Stimulated activated CD4-positive, alpha-beta T cell treated with anti-CD3 and anti-CD28 coated beads, Interleukin-1b, Interleukin-23, amount 100 ng/mL, for 4 hours (primary cell): ENCODE measurements around the gene RARRES2.

Experiments used
- DNase-seq, 2 donors: peaks; one replicate each; pipeline ENCODE4 v3.0.0-alpha.2; 2020; ENCODE audit warnings: low read depth in 2 of 2

Gene RARRES2

DNA sequence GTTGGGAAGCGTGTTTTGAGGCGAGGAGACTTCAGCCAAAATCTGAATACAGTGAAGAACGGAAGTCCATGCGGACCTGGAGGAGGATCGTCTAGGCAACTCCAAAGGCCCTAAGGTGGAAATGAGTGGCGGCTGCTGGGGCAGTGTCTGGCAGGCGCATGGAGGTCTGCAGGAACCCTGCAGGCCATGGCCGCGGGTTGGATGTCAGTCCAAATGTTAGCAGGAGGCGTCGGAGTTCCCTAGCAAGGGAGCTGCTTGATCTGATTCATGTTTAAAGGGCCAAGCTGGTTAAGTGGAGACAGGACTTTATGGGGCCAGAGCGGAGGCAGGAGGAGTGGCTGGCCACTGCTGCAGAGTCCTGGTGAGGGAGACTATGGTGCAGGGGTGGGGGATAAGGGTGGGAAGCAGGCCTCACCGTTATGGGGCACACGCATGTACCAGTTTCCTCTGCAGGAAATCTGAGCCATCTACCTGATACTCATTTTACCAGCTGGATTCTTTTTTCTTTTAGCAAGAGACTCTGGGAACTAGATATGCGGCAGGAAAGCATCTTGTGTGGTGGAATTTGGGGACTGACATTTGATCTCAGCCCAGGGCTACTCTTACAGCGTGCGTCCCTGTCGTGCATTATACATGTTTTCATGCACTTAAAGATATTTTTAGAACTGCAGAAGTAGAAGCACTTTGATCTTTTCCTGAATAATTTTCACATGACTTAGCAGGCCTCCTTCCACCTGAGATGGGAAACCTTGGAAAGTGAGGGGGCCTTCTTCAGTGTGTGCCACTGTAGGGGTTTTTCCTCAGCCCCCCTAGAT, 20.6 kb upstream of the RARRES2 start:
- DNase-seq, result no peak

DNA sequence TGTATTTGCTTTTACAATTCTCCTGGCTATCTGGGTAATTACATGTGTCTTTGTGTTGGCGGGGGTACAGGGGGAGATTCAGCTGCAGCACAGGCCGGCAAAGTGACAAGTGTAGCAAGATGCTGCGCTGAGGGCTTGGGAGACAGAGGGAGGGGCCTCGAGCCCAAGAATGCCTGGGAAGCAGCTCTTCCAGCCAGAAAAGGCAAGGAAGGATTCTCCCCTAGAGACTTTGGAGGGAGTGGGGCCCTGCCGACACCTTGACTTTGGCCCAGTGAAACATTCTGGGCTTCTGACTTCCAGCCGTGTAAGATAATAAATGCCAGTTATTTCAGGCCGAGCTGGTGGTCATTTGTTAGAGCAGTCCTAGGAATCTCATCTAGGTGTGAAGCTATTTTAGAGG, 20.0 kb upstream of the RARRES2 start:
- no peak for DNase-seq

DNA sequence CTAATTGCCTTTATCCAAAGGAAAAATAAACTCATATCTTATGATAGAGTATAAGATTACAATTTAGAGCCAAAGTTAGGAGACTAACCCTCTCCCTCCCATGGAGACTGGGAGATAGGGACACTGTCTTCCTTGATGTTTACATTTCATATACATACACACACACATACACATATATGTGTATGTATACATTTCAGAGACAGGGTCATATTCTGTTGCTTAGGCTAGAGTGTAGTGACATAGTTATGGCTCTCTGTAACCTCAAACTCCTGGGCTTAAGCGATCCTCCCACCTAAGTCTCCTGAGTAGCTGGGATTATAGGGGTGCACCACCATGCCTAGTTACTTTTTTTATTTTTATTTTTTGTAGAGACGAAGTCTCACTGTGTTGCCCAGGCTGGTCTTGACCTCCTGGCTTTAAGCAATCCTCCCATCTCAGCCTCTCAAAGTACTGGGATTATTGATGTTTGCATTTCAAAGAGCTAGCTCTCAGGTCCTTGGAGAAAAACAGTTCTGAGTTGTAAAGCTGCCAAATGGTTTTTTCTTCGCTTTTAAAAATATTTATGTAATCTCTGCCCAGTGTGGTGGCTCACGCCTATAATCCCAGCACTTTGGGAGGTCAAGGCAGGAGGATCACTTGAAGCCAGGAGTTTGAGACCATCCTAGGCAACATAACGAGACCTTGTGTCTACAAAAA, 19.1 kb upstream of the RARRES2 start:
- DNase-seq, result no peak

DNA sequence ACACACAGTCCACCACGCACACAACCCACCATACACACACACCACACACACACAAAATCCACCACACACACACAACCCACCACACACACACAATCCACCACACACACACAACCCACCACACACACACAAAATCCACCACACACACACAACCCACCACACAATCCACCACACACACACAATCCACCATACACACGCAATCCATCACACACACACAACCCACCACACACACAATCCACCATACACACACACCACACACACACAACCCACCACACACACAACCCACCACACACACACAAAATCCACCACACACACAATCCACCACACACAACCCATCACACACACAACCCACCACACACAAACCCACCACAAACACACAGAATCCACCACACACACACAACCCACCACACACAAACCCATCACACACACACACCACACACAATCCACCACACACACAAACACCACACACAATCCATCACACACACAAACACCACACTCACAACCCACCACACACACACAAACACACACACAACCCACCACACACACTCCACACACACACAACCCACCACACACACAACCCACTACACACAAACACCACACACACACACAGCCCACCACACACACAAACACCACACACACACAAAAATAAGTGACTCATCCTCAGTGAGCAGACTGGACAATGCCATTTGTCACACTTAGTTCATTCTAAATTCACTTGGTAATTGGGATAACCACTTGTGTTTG, 18.4 kb upstream of the RARRES2 start:
- DNase-seq, result no peak

DNA sequence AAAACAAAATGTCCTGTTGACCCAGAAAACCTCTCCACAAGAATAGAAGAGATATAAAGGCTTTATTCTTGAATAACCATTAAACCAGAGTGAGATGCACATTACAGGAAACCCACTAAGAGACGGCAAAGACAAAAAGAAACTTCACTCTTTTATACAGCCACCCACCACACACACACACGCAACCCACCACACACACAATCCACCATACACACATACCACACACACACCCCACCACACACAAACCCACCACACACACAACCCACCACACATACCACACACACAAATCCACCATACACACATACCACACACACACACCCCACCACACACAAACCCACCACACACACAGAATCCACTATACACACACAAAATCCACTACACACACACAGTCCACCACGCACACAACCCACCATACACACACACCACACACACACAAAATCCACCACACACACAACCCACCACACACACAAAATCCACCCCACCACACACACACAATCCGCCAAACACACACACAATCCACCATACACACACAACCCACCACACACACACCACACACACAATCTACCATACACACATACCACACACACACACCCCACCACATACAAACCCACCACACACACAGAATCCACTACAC, 17.7 kb upstream of the RARRES2 start:
- no peak for DNase-seq

DNA sequence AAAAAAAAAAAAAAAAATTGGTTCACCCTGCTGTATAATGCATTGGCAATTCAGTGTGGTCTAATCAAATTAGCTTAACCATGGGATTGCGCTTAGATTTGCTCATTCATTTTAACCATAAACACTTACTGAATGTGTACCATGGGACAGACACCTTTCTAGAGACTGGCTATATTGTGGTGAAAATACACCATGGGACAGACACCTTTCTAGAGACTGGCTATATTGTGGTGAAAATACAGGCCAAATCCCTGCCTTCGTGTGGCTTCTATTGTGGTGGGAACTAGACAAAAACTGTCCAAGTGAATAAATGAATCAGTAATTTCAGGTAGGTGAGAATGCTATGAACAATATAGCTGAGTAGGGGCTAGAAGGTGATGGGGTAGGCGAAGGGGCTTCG, 17.0 kb upstream of the RARRES2 start:
- DNase-seq, result no peak

DNA sequence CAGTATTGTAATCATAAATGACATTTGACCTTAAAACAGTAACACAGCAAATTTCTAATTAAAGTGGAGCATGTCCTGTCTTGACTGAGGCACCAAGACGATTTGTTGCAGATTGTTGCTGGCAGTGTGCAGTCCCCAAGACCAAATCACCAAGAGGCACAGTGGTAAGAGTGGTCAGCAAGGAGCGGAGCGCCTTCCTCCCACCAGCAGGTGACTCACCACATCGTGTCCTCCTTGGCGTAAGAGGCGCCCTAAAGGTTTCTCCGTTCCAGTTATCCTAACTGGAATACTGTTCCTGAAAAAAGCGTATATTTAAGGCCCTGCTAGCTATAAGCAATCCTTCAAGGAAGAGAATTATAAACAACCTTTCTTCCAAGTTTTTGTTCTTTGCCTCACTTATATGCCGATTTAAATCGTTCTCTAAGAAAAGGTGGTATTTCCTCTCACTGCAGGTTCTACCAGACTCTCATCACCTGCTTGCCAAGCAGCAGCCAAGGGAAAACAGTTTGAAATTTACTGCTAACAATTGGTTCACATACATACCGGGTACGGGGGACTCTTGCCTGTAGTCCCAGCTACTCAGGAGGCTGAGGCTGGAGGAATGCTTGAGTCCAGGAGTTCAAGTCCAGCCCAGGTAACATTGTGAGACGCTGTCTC, 16.5 kb upstream of the RARRES2 start:
- no peak for DNase-seq

DNA sequence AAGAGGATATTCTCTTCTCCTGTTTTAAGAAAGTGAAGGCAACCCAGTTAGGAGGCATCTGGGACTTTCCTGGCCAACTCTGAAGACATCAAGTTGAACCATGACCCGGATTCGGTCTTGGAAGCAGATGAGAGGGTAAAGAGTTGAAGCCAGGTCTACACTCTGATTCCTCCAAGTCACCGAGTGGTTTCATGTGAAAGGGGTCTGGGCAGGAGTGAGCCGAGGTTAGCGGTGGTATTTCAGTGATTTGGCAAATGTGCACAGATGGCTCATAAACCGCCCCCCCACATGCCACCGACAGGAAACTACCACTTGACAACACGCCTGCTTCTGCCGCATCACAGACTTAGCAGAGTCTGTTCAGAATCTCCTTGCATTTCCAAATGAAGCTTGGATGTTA, 15.8 kb upstream of the RARRES2 start:
- DNase-seq, result peak; percentile 44 to 51

DNA sequence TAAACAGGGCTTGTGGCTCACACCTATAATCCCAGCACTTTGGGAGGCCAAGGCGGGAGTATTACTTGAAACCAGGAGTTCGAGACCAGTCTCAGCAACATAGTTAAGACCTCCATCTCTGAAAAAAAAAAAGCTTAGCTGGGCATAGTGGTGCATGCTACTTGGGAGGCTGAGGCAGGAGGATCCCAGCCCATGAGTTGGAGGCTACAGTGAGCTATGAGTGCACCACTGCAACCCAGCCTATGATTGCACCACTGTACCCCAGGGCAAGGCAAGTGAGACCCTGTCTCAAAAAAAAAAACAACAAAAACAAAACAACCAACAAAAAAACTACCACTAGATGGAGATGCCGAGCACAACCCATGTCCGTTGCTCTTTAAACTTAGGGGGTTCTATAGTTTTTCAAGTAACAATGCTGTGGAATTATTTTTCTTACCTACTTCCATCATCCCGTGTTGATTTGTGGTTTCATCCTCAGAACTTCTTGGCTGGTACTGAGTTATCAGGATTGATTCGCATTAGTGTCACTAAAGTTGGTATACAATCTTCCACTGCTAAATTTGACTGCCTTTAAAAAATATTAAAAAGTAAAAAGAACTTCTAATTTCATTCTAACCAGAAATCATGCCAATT, 15.0 kb upstream of the RARRES2 start:
- DNase-seq, result no peak

DNA sequence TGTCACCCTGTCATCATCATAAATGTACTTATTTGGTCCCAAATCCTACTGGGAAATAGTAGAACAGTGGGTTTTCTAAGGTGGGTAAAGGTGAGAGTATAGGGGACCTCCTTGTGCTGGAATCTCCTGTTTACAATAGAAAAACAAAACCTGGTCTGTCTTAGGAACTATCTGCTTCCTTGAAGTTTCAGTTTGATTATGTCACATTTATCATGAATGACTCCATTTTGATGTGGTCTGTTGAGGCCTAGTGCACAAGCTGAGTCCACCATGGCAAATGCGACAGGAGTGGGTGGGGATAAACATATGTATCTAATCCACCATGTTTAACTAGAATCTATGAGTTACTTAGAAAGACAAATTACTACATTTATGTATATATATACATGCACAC, 14.2 kb upstream of the RARRES2 start:
- DNase-seq, result no peak

DNA sequence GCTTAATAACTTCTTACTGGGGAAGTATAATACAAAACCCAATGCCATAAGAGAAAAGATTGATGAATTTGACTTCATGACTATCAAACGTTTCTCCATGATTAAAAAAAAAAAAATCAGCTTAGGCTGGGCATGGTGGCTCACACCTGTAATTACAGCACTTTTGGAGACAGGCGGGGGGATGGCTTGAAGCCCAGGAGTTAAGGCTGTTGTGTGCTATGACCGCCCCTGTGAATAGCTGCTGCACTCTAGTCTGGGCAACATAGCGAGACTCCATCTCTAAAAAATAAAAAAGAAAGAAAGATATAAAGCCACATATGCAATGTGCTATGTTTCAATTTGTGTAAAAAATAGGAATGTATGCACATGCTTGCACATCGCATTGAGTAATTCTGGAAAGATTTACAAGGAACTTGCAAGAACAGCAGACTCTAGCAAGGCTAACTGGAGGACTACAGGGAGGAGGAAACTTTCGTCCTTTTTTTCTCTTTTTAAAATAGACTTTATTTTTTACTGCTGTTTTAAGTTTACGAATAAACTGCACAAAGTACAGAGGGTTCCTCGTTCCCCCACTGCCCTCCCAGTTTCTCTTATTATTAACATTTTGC, 10.3 kb upstream of the RARRES2 start:
- DNase-seq, result no peak

DNA sequence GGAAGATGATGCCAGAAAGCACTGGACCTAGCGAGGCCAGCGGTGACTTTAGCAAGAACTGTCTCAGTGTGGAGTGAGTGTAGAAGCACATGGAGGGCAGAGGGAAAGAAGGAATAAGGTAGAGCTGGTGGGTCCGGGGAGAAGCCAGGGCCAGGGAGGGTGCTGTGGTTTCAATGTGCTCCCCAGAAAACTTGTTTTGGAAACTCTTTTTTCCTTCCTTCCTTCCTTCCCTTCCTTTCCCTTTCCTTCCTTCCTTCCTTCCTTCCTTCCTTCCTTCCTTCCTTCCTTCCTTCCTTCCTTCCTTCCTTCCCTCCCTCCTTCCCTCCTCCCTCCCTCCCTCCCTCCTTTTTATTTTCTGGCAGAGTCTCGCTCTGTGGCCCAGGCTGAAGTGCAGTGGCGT, 5.5 kb upstream of the RARRES2 start:
- DNase-seq, result no peak

DNA sequence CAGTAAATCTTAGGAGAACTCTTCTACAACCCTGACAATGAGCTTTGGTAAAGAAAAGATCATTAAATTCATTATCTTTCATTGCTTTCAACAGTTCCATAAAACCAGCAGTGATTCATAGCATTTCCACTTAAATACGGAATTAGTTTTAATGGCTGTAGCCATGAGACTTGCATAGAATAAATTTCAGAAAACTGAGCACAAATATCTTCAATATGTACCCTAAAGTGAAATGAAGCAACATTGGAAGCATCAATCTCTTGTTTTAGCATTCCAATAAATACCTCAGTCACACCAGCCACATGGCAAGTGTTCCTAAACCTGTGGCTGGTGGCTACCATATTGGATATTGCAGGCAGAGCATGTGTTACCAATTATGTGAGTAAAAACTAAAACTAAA, 3.6 kb upstream of the RARRES2 start:
- no peak for DNase-seq

DNA sequence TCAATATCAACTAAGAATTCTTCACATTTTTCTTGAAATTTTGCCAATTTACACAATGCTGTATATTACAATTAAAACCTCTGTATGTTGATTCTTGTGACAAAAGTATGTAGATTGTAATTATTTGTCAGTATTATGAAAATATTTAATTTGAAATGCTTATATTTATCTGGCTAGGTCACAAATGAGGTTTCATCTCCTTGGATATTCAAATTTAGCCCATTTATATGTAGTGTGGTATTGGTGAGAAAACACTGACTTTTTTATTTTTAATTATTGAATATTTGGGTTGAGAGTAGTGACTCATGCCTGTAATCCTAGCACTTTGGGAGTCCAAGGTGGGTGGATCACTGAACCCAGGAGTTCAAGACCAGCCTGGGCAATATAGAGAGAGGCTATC, 2.9 kb upstream of the RARRES2 start:
- no peak for DNase-seq

DNA sequence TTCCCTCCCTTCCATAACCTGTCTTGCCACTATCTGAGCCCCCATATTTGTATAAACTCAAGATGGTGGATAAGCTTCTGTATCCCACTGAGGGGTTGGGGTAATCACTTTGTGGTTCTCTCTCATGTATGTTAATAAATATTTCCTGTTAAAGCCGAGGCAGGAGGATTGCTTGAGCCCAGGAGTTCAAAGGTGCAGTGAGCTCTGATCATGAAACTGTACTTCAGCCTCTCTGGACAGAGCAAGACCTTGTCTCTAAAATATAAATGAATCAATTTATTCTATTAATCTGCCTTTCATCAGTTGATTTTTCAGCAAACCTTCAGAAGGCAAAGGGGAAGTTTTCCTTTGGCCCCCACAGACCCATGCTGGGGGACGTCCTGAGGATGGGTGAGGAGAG, 1.8 kb upstream of the RARRES2 start:
- DNase-seq, result no peak

DNA sequence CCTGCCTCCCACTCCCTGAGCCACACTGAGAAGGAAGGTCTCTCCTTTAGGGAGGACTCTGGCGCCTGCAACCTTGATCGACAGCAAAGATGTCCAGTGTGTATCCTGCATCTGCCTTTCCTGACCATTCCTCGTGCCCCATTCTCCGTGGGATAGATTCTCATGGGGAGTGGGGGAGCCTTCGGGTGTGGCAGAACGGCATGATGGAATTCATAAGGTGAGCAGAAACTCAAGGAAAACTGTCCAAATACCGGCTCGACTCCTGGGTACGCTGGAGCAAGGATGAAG, 636 bp upstream of the RARRES2 start:
- DNase-seq, result no peak

DNA sequence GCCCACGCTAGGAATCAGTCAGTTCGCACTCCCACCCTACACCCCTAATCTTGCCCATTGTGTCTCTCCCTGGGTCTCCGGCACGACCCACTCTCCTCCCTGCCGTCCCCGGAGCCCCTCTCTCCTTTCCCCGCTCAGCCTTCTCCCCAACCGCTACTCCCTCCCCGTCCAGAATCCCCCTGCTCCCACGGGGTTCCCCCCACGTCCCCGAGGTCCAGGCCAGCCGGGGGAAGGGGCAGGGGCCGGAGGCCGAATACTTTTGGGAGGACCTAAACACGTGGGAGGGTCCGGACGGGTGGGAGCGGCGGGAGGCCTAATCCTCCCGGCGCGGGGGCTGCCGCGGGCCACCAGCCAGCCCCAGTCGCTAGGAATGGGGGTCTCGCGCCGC, 560 bp downstream of the RARRES2 start:
- no peak for DNase-seq

DNA sequence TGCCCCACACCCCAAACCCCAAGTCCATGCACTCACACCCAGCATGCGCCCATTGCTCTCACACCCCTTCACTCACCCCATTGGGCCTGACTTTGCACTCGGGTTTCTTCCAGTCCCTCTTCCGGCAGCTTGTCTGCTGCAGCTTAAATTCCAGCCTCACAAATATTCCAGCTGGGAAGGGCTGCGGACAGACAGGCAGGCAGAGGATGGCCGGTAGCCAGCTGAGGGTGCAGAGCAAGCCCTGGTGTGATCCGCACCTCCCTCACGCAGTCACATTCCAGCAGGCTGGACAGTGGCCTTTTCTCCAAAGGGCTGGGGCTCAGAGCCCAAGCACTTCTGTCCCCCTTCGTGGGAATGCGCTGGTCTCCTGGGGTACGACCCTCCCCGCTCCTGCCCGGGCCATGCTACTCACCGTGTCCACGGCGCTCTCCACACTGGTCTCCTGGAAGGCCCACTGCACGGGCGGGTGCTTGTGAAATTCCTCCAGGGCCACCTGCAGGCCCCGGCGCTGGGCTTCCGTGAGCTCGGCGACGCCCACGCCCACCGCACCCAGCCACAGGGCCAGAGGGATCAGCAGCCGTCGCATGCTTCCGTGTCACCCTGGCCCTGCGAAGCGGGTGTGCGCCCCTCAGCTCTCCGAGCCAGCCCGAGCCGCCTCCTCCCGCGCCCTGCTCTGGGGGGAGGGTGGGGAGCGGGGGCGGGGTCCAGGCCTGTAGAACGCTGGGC, 1.2 kb downstream of the RARRES2 start:
- DNase-seq, result no peak

DNA sequence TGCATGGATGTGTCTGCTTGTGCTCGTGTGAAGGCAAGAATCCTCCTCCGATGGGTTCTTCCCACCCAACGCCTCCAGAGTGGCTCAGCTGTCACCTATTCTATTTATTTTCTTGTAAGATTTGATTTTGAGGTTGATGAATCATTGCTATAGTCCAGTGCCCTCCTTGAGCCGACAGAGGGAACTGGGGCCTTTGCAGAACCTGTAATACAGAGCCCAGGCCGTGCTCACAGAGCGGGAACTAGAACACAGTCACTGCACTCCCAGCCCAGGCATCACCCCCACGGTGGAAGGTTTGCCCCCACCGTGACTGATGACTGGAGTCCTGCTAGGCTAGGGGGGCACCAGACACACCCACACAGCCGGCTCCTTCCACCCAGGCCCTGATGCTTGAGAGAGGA, 2.0 kb downstream of the RARRES2 start:
- no peak for DNase-seq

DNA sequence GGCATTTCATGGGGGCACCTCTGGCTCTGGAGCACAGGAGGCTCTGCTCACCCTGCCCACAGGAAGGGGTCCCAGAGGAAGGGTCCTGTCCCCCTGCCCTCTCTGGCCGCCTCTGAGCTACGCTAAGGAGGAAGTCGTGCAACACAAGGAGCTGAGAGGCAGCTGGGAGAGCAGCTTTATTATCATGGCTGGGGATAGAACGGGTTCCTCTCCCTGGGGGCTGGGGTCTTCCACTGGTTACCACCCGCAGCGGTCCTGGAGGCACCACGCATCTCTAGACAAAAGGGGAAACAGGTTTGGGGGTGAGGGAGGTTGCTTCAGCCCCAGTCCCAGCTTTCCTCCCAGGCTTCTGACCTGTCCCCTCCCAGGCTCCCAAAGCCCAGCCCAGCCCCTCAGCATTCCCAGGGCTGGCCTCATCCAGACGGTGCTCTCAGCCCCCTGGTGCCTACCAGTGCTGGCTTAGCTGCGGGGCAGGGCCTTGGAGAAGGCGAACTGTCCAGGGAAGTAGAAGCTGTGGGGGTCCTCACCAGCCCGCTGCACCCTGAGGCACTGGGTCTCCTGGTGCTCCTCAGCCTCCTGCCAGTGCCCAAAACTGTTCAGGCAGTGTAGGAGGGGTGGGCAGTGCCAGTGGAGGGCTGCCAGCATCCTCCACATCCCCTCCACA, 3.1 kb downstream of the RARRES2 start:
- DNase-seq, result no peak
